ENCODE data around the gene RAB40B.
"Not testable (repeated sequence)": the region's sequence is repeated elsewhere in the genome, so short reads cannot be mapped to it uniquely, and the experiment has no call there.

The RAB40B gene, protein sequence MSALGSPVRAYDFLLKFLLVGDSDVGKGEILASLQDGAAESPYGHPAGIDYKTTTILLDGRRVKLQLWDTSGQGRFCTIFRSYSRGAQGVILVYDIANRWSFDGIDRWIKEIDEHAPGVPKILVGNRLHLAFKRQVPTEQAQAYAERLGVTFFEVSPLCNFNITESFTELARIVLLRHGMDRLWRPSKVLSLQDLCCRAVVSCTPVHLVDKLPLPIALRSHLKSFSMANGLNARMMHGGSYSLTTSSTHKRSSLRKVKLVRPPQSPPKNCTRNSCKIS

DNA sequence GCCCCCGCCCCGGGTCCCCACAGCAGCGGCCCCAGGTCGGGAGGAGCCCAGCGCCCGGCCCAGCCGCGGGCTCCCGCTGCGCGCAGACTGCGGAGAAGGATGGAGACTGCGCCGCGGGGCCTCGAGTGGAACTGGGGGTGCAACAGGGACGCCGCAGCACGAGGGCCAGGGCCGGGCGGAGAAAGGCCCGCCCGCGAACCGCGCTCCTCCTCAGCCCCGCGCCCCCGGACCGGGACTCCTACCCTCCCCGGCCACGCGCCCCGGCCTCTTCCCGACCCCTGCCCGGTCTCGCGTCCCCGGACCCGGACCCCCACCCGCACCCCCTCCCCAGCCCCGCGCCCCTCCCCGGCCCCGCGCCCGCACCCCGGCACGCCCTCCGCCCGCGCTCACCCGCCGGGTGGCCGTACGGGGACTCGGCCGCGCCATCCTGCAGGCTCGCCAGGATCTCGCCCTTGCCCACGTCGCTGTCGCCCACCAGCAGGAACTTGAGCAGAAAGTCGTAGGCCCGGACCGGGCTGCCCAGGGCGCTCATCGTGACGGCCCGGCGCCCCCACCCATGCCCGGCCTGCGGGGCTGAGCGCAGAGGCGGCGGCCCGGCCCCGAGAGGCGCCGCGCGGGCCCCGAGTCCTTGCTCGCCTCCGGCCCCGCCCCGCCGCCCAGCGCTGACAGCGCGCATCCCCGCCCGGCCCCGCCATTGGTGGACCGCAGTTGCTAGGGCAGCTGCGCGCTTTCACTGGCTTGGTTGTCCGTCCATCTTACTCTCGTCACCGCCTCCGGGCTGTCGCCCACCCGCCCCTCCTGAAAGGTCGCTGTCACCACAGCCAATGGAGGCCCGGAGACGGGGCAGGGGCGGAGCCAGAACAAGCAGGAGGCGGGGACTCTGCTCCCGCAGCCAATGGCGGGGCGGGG lies at the start of gene RAB40B:
RAB40B (minus strand) TSS at position 634 of the 909 bp plus-strand sequence; CDS start at position 532, 102 bp downstream.
- DNase-seq = peak; percentile 99

GRCh38 chr17:82745524-82745923 lies 47.0 kb upstream of the RAB40B start:
- no peak for DNase-seq

DNA sequence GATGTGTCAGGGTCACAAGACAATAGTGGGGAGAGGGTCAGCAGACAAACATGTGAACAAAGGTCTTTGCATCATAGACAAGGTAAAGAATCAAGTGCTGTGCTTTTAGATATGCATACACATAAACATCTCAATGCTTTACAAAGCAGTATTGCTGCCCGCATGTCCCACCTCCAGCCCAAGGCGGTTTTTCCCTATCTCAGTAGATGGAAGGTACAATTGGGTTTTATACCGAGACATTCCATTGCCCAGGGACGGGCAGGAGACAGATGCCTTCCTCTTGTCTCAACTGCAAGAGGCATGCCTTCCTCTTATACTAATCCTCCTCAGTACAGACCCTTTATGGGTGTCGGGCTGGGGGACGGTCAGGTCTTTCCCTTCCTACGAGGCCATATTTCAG lies 46.2 kb upstream of the RAB40B start:
- DNase-seq = not testable (repeated sequence)

- DNase-seq = no peak
These were observed 45.1 kb upstream of the RAB40B start for GRCh38 chr17:82743344-82744219.

DNA sequence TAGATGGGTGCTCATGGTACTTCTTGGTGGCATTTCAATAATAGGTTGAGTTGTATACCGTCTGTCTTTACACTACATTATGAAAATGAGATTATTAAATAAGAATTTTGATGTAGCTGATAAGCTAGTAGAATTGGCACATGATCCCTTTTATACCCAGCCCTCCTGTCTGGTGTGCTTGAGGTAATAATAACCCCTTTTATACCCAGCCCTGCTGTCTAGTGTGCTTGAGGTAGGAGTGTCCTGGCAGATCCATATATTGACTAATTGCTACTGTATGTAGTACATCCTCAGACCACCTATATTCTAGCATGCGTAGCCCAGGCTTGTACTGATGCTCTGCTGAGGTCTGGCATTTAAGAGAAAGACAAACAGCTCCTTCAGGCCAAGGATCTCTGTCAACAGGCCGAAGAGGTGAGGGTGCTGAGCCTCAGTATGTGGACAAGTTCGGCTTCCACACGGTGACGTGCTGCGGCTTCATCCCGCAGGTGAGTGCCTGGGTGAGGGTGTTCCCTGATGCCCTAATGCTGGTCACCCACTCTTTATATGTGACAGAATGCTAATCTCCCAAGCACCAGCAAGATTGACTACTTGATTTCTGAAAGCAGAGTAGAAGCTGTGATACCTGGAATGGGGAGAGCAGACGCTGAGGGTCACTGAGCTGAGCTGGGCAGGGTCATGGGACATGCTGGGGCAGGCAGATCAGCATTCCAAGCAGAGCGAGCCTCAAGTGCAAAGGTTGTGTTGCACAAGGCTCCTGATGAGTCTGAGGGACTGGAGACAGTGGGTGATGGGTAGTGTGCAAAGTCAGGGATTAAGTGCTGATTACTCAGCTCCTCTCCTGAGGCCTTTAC lies 42.6 kb upstream of the RAB40B start:
- DNase-seq = no peak

- no peak for DNase-seq
These were observed 39.7 kb upstream of the RAB40B start for GRCh38 chr17:82737967-82738877.

DNA sequence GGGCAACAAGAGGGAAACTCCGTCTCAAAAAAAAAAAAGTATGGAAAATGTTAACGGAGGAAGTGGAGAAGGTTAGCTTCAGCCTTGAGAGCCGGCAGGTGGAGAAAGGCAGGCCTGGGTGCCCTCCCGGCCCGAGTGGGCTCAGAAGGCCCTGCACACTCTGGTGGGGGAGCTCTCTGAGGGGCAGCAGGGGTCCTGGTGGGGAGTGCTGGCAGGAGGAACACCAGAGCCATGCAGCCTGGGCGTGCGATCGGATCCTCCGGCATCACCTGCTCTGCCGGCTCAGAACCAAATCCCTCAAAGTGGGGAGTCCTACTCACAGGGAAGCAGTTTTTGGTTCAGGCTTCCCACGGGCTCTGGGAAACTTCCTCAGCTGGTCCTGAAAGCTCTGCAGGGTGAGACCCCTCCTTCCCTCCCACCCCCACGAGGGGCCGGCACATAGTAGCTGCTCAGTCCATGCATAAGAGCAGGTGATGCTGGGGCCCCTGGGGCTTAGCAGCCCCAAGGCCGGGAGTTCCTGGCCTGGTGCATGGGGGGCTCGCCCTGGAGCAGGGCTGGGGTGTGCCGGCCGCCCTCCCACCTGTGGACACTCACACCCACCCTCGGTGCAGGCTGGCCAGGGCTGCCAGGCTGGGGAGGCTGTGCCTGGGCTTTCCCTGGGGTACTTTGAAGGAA lies 38.1 kb upstream of the RAB40B start:
- DNase-seq = no peak

GRCh38 chr17:82734987-82735866 lies 36.7 kb upstream of the RAB40B start, which contains the start of gene FN3K:
Gene FN3K (plus strand): TSS chr17:82735615. CDS start chr17:82735637, 22 bp downstream.
- DNase-seq = no peak

DNA sequence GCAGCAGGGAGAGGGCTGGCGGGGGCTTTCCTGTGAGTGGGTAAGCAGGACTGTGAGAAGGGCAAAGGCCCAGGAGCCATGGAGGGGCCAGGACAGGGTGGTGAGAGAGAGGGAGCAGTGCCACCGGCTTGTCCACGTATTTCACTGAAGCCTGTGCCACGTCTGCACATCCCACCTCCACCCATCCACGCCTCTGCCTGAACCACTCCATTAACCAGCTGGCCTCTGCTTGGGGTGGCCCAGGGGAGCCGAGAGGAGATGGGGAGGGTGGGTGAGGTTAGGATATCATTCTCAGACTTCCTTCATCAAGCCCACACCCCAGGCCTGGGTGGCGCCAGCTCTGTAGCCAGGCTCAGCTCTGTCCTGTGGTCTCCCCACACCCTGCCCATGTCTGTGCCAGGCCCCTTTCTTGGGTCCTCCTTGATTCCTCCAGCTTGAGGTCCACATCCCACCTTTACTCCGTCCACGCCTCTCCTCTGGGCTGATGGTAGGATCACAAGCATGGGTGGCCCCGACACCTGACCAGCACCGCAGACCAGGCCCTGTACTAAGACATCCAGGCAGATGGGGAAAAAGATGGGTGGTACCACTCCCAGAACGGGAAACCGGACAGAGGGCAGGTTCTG lies 33.7 kb upstream of the RAB40B start:
- DNase-seq = no peak

DNA sequence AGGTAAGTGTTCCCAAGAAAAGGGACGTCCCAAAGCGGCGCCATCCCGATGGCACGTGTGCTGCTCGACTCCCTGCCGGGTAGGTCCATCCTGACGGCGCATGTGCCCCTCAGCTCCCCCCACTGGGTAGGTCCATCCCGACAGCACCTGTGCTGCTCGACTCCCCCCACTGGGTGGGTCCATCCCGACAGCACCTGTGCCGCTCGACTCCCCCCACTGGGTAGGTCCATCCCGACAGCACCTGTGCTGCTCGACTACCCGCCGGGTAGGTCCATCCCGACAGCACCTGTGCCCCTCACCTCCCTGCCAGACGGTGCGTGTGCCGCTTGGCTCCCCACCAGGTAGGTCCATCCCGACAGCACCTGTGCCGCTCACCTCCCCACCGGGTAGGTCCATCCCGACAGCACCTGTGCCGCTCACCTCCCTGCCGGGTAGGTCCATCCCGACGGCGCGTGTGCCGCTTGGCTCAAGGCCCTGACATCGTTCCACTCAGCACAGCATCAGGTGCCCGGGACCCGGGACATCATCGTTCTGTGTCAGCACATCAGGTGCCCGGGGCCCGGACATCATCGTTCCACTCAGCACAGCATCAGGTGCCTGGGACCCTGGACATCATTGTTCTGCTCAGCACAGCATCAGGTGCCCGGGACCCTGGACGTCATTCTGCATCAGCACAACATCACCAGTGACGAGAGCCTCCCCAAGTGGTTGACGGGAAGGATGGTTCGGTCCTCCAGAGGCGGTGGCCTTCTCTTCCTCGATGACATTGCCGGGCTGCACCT lies 31.2 kb upstream of the RAB40B start:
- no peak for DNase-seq

DNA sequence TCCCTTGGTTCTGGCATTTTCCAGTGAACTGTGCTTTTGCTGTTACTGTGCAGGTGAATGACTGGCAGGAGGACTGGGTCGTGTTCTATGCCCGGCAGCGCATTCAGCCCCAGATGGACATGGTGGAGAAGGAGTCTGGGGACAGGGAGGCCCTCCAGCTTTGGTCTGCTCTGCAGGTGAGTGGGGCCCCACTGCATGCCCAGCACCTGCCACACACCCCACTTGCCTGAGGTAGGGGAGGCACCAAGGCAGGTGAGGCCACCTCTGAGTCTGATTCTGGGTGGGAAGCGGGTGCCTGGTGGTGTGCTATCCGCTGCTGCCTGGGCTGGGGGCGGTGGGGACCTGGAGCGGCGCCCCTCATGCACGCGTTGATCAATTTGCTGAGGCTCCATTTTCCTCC lies 27.9 kb upstream of the RAB40B start:
- DNase-seq = no peak

DNA sequence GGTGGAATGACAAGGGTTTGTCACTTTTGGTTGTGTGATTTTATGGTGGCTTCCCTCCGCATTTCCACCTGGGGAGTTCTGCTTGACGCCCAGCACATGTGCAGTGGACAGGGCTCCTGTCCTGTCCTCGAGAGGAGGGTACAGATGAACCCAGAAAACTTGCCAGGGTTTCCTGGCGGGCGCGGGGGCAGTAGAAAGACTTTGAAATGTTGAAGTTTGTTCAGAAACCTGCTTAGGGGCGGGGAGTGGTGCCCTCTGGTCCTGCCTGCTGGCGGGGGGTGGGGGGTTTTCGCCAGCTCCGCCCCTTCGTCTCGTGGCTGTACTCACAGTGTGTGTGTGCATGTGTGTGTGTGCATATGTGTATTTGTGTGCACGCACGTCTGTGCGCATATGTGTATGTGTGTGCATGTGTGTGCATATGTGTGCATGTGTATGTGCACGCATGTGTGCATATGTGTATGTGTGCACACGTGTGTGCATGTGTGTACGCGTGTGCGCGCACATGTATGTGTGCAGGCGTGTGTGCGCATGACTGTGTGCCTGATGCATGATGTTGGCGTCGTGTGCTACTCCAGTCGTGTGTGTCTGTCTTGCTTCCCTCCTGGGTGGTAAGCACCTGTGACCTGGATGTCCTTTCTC lies 24.8 kb upstream of the RAB40B start:
- DNase-seq = no peak

- no peak for DNase-seq
These were observed 24.0 kb upstream of the RAB40B start for GRCh38 chr17:82722341-82723013.

DNA sequence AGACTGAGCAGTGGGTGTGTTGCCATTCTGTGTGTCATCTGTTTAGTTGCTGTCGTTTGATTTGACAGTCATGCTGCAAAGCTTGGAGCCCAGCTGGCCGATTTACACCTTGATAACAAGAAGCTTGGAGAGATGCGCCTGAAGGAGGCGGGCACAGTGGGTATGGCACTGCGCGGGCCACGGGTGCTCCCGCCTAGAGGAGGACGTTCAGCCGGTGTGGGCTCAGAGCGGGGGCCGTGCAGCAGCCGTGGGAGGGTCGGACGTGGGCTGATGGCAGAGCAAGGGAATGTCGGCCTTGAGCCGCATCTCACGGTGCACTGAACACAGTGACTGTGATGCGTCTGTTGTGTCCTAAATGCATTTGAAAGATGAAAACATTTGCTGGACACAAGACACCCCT lies 21.7 kb upstream of the RAB40B start:
- DNase-seq = no peak

GRCh38 chr17:82718986-82719685 lies 20.6 kb upstream of the RAB40B start:
- DNase-seq = no peak
